Measurements from ENCODE around the gene CCNL1.
"Not testable (repeated sequence)": the region's sequence is repeated elsewhere in the genome, so short reads cannot be mapped to it uniquely, and the experiment has no call there.

CCNL1 gene

DNA sequence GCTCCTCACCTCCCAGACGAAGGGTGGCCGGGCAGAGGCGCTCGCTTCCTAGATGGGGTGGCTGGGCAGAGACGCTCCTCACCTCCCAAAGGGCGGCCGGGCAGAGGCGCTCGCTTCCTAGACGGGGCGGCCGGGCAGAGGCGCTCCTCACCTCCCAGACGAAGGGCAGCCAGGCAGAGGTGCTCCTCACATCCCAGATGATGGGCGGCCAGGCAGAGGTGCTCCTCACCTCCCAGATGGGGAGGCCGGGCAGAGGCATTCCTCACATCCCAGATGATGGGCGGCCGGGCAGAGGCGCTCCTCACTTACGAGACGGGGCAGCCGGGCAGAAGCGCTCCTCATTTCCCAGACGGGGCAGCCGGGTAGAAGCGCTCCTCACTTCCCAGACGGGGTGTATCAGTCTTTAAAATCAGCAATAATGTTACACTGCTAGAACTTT, 19.4 kb upstream of the CCNL1 start:
- no peak overlapping the region for H2BK5ac ChIP-seq (ENCODE audit: low read length)
- no peak overlapping the region for H3K4me3 ChIP-seq (ENCODE audit: low read length)
- no peak overlapping the region for H4K8ac ChIP-seq (ENCODE audit: low read depth, low read length)
- H4K5ac ChIP-seq (ENCODE audit: low read length), result no peak overlapping the region
- H3K4ac ChIP-seq (ENCODE audit: low read depth, low read length), result no peak overlapping the region
- no peak overlapping the region for H3K27ac ChIP-seq (ENCODE audit: low read depth, low read length)
- H3K79me2 ChIP-seq (ENCODE audit: control insufficient read depth, insufficient read depth, low read length), result no peaks in the 10 kb centered on the region
- no peaks in the 10 kb centered on the region for H3K4me1 ChIP-seq (ENCODE audit: control insufficient read depth, low read depth, low read length)
- no peak overlapping the region for H2AK5ac ChIP-seq (ENCODE audit: low read length)
- H3K23ac ChIP-seq (ENCODE audit: low read length), result no peak overlapping the region
- H3K36me3 ChIP-seq (ENCODE audit: control insufficient read depth, insufficient read depth, low read length), result no peaks in the 10 kb centered on the region
- no peak overlapping the region for H3K56ac ChIP-seq (ENCODE audit: low read length)
- no peaks in the 10 kb centered on the region for H3K79me1 ChIP-seq (ENCODE audit: low read length)
- no peaks in the 10 kb centered on the region for H3K27me3 ChIP-seq (ENCODE audit: insufficient read depth, low read length, poor library complexity)
- H3K4me2 ChIP-seq (ENCODE audit: low read length), result no peak overlapping the region
- no peak overlapping the region for H2BK120ac ChIP-seq (ENCODE audit: low read depth, low read length)
- no CpG with 5 or more reads among the region's 27 CpGs for WGBS (ENCODE audit: extremely low coverage, insufficient coverage, low lambda C conversion rate)
- no peak overlapping the region for H2BK15ac ChIP-seq (replicated peaks; ENCODE audit: low read depth)
- H3K9ac ChIP-seq (ENCODE audit: low read length), result no peak overlapping the region
- no peak for DNase-seq
- H3K18ac ChIP-seq (ENCODE audit: low read length), result no peak overlapping the region

DNA sequence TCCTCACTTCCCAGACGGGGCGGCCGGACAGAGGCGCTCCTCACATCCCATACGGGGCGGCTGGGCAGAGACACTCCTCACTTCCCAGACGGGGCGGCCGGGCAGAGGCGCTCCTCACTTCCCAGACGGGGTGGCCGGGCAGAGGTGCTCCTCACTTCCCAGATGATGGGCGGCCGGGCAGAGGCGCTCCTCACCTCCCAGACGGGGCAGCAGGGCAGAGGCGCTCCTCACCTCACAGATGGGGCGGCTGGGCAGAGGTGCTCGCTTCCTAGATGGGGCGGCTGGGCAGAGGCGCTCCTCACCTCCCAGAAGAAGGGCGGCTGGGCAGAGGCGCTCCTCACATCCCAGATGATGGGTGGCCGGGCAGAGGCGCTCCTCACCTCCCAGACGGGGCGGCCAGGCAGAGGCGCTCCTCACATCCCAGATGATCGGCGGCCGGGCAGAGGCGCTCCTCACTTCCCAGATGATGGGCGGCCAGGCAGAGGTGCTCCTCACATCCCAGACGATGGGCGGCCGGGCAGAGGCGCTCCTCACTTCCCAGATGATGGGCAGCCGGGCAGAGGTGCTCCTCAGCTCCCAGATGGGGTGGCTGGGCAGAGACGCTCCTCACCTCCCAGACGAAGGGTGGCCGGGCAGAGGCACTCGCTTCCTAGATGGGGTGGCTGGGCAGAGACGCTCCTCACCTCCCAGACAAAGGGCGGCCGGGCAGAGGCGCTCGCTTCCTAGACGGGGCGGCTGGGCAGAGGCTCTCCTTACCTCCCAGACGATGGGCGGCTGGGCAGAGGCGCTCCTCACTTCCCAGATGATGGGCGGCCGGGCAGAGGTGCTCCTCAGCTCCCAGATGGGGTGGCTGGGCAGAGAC, 18.8 kb upstream of the CCNL1 start:
- H4K8ac ChIP-seq (ENCODE audit: low read depth, low read length); H3K27me3 ChIP-seq (ENCODE audit: insufficient read depth, low read length, poor library complexity); H2BK120ac ChIP-seq (ENCODE audit: low read depth, low read length); H3K4me2 ChIP-seq (ENCODE audit: low read length); H3K4ac ChIP-seq (ENCODE audit: low read depth, low read length); H3K4me1 ChIP-seq (ENCODE audit: control insufficient read depth, low read depth, low read length); H3K56ac ChIP-seq (ENCODE audit: low read length); H4K5ac ChIP-seq (ENCODE audit: low read length); H3K79me2 ChIP-seq (ENCODE audit: control insufficient read depth, insufficient read depth, low read length); H3K36me3 ChIP-seq (ENCODE audit: control insufficient read depth, insufficient read depth, low read length); H3K9ac ChIP-seq (ENCODE audit: low read length); H3K79me1 ChIP-seq (ENCODE audit: low read length); H2BK5ac ChIP-seq (ENCODE audit: low read length); H2BK15ac ChIP-seq (replicated peaks; ENCODE audit: low read depth); H3K23ac ChIP-seq (ENCODE audit: low read length); H3K18ac ChIP-seq (ENCODE audit: low read length); H3K27ac ChIP-seq (ENCODE audit: low read depth, low read length); H2AK5ac ChIP-seq (ENCODE audit: low read length); H3K4me3 ChIP-seq (ENCODE audit: low read length): not testable (repeated sequence)
- WGBS (ENCODE audit: extremely low coverage, insufficient coverage, low lambda C conversion rate), result no CpG with 5 or more reads among the region's 54 CpGs
- peak; percentile 52 for DNase-seq

DNA sequence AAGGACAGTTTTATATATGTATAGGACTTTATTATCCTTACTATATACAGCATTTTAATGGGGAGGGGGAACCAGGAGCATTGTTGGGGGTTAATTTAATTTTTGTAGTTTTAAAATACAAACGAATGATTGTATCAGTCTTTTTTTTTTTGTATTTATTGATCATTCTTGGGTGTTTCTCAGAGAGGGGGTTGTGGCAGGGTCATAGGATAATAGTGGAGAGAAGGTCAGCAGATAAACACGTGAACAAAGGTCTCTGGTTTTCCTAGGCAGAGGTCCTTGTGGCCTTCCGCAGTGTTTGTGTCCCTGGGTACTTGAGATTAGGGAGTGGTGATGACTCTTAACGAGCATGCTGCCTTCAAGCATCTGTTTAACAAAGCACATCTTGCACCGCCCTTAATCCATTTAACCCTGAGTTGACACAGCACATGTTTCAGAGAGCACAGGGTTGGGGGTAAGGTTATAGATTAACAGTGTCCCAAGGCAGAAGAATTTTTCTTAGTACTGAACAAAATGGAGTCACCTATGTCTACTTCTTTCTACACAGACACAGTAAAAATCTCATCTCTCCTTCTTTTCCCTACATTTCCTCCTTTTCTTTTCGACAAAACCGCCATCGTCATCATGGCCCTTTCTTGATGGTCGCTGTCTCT, 18.0 kb upstream of the CCNL1 start:
- WGBS (ENCODE audit: extremely low coverage, insufficient coverage, low lambda C conversion rate), result no CpG with 5 or more reads among the region's 9 CpGs
- not testable (repeated sequence) for H2BK120ac ChIP-seq (ENCODE audit: low read depth, low read length); H3K27ac ChIP-seq (ENCODE audit: low read depth, low read length); H3K27me3 ChIP-seq (ENCODE audit: insufficient read depth, low read length, poor library complexity); H4K5ac ChIP-seq (ENCODE audit: low read length); H3K56ac ChIP-seq (ENCODE audit: low read length); H3K36me3 ChIP-seq (ENCODE audit: control insufficient read depth, insufficient read depth, low read length); H2BK15ac ChIP-seq (replicated peaks; ENCODE audit: low read depth); H3K4me1 ChIP-seq (ENCODE audit: control insufficient read depth, low read depth, low read length); DNase-seq; H3K18ac ChIP-seq (ENCODE audit: low read length); H3K4me3 ChIP-seq (ENCODE audit: low read length); H2BK5ac ChIP-seq (ENCODE audit: low read length); H3K79me1 ChIP-seq (ENCODE audit: low read length); H3K9ac ChIP-seq (ENCODE audit: low read length); H2AK5ac ChIP-seq (ENCODE audit: low read length); H4K8ac ChIP-seq (ENCODE audit: low read depth, low read length); H3K4me2 ChIP-seq (ENCODE audit: low read length); H3K23ac ChIP-seq (ENCODE audit: low read length); H3K4ac ChIP-seq (ENCODE audit: low read depth, low read length); H3K79me2 ChIP-seq (ENCODE audit: control insufficient read depth, insufficient read depth, low read length)

DNA sequence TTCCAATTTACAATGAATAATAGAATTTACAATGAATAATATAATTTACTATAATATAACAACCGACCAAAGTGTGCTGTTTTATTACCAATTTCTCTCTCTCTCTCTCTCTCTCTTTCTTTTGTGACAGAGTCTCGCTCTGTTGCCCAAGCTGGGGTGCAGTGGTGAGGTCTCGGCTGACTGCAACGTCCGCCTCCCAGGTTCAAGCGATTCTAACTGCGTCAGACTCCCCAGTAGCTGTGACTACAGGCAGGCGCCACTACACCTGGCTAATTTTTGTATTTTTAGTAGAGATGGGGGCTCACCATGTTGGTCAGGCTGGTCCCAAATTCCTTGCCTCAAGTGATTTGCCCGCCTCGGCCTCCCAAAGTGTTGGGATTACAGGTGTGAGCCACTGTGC, 17.0 kb upstream of the CCNL1 start:
- Histone ChIP-seq H3K4me3 (ENCODE audit: low read length) (no peak overlapping the region), H3K36me3 (ENCODE audit: control insufficient read depth, insufficient read depth, low read length) (no peaks in the 10 kb centered on the region), H2BK120ac (ENCODE audit: low read depth, low read length) (no peak overlapping the region), H3K4me2 (ENCODE audit: low read length) (no peak overlapping the region), H3K4me1 (ENCODE audit: control insufficient read depth, low read depth, low read length) (no peaks in the 10 kb centered on the region), H3K18ac (ENCODE audit: low read length) (no peak overlapping the region), H3K27me3 (ENCODE audit: insufficient read depth, low read length, poor library complexity) (no peaks in the 10 kb centered on the region), H3K79me2 (ENCODE audit: control insufficient read depth, insufficient read depth, low read length) (no peaks in the 10 kb centered on the region), H4K5ac (ENCODE audit: low read length) (no peak overlapping the region), H3K9ac (ENCODE audit: low read length) (no peak overlapping the region), H2BK5ac (ENCODE audit: low read length) (no peak overlapping the region), H4K8ac (ENCODE audit: low read depth, low read length) (no peak overlapping the region), H2AK5ac (ENCODE audit: low read length) (no peak overlapping the region), H3K4ac (ENCODE audit: low read depth, low read length) (no peak overlapping the region), H3K23ac (ENCODE audit: low read length) (no peak overlapping the region), H3K79me1 (ENCODE audit: low read length) (no peaks in the 10 kb centered on the region), H3K27ac (ENCODE audit: low read depth, low read length) (no peak overlapping the region), H3K56ac (ENCODE audit: low read length) (no peak overlapping the region), H2BK15ac (replicated peaks; ENCODE audit: low read depth) (no peak overlapping the region)
- no peak for DNase-seq
- no CpG with 5 or more reads among the region's 10 CpGs for WGBS (ENCODE audit: extremely low coverage, insufficient coverage, low lambda C conversion rate)

DNA sequence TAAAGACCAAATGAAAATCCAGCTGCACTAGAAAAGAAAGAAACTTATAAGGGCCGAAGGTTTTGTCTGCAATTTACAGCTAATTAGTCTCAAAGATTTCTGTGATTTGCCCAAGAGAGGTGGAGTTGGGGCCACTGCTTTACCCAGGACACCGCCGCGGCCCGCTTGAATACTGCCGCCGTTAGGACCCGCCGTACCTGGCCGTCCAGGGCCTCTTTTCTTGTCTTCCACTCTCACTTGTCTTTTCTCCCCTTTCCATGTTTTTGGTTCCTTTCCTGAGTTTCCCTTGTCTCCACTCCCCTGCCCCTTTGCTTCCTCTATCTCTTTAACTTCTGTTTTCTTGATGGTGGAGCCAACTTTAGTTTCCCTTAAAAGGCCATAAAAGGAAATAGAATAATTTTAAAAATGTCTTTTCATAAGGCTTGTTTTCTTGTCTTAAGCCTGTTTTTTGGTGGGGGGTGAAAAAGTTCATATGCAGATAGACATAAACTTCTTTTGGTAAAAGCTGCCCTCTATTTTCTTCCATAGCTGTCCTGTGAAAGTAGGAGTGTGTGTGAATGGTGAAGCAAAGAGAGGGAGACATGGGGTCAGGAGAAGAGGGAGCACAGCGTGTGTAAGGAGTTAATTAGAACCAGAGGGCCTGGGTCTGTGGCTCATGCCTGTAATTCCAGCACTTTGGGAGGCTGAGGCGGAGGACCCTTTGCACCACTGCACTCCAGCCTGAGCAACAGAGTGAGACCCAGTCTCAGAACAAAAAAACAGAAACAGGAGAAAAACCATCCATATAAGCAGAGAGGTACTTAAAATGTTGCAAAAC, 16.0 kb upstream of the CCNL1 start:
- Histone ChIP-seq H2BK5ac (ENCODE audit: low read length) (no peak overlapping the region), H3K18ac (ENCODE audit: low read length) (no peak overlapping the region), H3K4me1 (ENCODE audit: control insufficient read depth, low read depth, low read length) (no peaks in the 10 kb centered on the region), H3K23ac (ENCODE audit: low read length) (no peak overlapping the region), H3K4me2 (ENCODE audit: low read length) (peak overlapping the region; percentile 42), H3K79me1 (ENCODE audit: low read length) (no peaks in the 10 kb centered on the region), H3K4me3 (ENCODE audit: low read length) (peak overlapping the region; percentile 92), H4K8ac (ENCODE audit: low read depth, low read length) (no peak overlapping the region), H2AK5ac (ENCODE audit: low read length) (no peak overlapping the region), H3K9ac (ENCODE audit: low read length) (peak overlapping the region; percentile 94), H3K36me3 (ENCODE audit: control insufficient read depth, insufficient read depth, low read length) (no peaks in the 10 kb centered on the region), H3K79me2 (ENCODE audit: control insufficient read depth, insufficient read depth, low read length) (no peaks in the 10 kb centered on the region), H4K5ac (ENCODE audit: low read length) (no peak overlapping the region), H3K27ac (ENCODE audit: low read depth, low read length) (no peak overlapping the region), H3K4ac (ENCODE audit: low read depth, low read length) (no peak overlapping the region), H2BK120ac (ENCODE audit: low read depth, low read length) (no peak overlapping the region), H3K56ac (ENCODE audit: low read length) (no peak overlapping the region), H2BK15ac (replicated peaks; ENCODE audit: low read depth) (no peak overlapping the region), H3K27me3 (ENCODE audit: insufficient read depth, low read length, poor library complexity) (no peaks in the 10 kb centered on the region)
- peak; percentile 38 for DNase-seq
- WGBS (ENCODE audit: extremely low coverage, insufficient coverage, low lambda C conversion rate), result no CpG with 5 or more reads among the region's 12 CpGs

All from mesendoderm (in vitro differentiated cells).